Left cardiac atrium (tissue), 4 donors: ENCODE measurements around the gene SCAPER. TPM values are rescaled to one million over a fixed set of nuclear protein-coding genes. Genes with fewer than 3 reads are reported as not detected.
"Not testable (repeated sequence)": the region's sequence is repeated elsewhere in the genome, so short reads cannot be mapped to it uniquely, and the experiment has no call there.

Experiments
- ATAC-seq, 2 donors: fragments of 200-7000 bp; cut with Tn5 transposase; one replicate each; pipeline ENCODE4 v1.9.1; 2020; ENCODE audit warnings: mild to moderate bottlenecking in 2 of 2, moderate library complexity in 2 of 2
- DNase-seq: peaks from one replicate; pipeline ENCODE4 v3.0.0-alpha.2; 2020
- intact Hi-C, 2 donors: fragments of 100-400 bp; cut with DNase I; formaldehyde crosslinking; loops; one replicate each; pipeline versions ENCODE4 v1.14.1 to v1.15.1; 2022 to 2023
- total RNA-seq, 2 donors: library from RNA; stranded (reverse); fragmentation: NEBNext Ultra II Directional; extraction: Animal tissue kit (Norgen Biotek cat#: 25700); gene quantifications; one replicate each; pipeline ENCODE4 v1.2.1, GENCODE V29; 2021
- donor health status: DM: no; HTN: yes; CAD: no.
- donor health status: DM: no; HTN: yes; CAD: no; lungs with severe emphysema.
- donor health status: DM: yes; HTN: yes; CAD: no.
- donor health status: Dilated cardiomyopathy.

Gene SCAPER
- total RNA-seq, 2 donors from 2014 or later = 28.9 to 30.1 TPM

DNA sequence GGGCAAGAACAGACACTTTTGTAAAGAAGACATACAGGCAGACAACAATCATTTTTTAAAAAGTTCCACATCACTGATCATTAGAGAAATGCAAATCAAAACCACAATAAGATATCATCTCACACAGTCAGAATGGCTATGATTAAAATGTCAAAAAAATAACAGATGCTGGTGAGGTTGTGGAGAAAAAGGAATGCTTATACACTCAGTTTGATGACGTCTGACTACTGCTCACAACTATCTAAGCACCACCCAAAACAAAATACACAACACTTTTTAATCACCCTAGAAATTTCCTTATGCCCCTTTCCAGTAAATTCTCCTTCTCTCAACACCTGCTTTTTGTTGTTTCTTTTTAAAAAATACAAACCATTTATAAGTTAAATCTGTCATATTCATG lies 339.8 kb downstream of the SCAPER start:
- ATAC-seq (no peak), DNase-seq (no peak)

DNA sequence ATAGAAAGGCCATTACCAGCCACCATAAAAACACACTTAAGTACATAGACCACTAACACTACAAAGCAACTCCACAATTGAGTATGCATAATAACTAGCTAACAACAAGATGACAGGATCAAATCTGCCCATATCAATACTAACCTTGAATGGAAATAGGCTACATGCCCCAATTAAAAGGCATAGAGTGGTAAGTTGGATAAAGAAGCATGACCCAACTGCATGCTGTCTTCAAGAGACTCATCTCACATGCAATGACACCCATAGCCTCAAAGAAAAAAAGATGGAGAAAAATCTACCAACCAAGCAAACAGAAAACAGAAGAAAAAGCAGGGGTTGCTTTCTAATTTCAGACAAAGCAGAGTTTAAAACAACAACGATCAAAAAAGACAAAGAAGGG lies 349.9 kb downstream of the SCAPER start:
- no peak for ATAC-seq
- intact Hi-C loops = no loop called here

More for the DNA sequence above, 339.8 kb downstream of the SCAPER start:
- intact Hi-C loops = no loop called here

DNA sequence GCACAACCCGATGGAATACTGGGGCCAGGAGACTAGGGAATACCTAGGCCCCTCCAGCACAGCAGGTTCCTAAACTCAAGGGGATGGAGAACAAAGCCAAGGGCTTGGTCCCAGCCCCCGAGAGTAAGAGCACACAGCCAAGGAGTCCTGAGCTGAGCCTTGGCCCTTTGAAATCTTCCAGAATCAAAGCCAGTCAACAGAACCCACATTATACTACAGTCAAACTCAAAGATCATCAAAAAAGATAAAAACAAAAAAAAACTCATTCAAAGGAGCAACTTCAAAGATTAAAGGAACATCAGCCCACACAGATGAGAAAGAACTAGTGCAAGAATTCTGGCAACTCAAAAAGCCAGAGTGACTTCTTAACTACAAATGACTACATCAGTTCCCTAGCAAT lies 351.6 kb downstream of the SCAPER start:
- no peak for ATAC-seq
- intact Hi-C loops = no loop called here
- no peak for DNase-seq

More for the DNA sequence above, 349.9 kb downstream of the SCAPER start:
- no peak for DNase-seq

DNA sequence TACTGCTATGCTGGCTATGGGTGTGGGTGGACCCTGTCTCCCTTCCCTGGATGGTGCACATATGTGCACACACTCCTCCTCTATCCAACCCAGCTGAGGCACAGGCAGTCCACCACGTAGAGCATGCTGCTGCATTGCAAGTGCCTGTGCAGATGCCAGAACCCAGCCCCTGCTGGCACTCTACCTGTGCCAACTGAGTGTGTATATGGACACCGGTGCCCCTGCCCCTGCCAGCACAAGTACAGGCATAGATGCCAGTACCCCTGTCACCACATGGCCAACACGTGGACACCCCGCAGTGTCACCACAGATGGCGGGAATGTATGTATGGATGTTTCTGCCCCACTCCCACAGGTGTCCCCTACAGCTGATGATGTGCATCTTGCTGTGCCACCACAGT lies 352.0 kb downstream of the SCAPER start:
- ATAC-seq (no peak), DNase-seq (no peak)
- intact Hi-C loops = no loop called here

DNA sequence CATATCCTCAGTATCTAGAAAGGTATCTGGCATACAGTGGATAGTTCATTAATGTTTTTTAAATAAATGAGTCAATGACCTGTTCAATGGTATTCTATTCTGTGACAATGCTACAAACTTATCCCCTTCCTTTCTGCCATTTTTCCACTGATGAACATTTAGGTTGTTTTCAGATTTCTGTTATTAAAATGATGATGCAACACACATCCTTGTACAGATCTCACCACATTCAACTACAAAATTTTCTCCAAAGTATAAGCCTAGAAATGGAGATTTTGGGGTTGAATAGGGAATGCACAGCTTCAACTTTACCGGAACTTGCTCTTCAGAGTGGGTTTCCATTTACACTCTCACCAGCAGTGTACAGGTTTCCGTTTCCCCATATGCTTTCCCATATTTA lies 358.3 kb downstream of the SCAPER start:
- DNase-seq (no peak), ATAC-seq (no peak)
- intact Hi-C loops = no loop called here

GRCh38 chr15:76533995-76534394 lies 371.1 kb downstream of the SCAPER start:
- intact Hi-C loops = no loop called here
- ATAC-seq (no peak), DNase-seq (no peak)

- intact Hi-C loops = no loop called here
- no peak for ATAC-seq
These were observed 371.9 kb downstream of the SCAPER start for GRCh38 chr15:76533060-76533820.

DNA sequence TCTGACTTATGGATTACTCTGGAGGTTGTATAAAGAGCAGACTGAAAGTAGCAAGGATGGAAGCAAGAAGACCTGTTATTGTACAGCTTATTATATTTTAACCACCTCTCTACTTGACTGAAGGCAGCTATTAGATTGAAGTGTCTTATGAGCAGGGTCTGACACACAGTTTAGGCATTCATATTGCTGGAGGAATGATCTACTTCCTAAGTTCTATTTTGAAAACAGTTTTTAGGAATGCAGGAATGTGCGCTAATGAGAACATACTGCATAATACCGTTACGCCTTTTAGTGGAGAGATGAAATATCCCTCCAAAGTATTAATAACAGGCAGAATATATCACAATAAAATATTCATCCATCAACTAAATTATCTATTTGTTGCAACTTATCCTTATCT lies 375.2 kb downstream of the SCAPER start:
- intact Hi-C loops = no loop called here
- ATAC-seq (no peak), DNase-seq (no peak)

More at GRCh38 chr15:76533060-76533820, 371.9 kb downstream of the SCAPER start:
- no peak for DNase-seq

GRCh38 chr15:76526111-76526510 lies 379.0 kb downstream of the SCAPER start:
- no peak for DNase-seq
- ATAC-seq = no peak
- intact Hi-C loops = no loop called here

DNA sequence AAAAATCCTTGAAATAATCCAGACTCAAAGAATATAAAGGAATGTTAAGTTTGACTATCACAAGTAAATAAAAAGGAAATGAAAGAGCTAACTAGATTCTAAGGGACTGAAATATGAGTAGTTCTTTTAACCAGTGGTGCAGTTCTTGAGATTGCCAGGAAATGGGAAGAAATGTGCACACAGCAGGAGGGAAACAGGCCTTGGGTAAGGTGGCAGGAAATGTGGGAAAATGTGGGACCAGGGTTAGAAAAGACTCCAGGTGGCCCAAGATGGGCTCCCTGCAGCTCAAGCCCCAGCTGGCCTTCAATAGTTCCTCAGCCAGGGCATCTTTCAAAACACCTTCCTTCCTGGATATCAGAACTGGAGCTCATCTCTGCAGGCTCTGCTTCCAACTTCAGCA lies 387.2 kb downstream of the SCAPER start:
- DNase-seq = no peak
- no peak for ATAC-seq
- intact Hi-C loops = no loop called here

DNA sequence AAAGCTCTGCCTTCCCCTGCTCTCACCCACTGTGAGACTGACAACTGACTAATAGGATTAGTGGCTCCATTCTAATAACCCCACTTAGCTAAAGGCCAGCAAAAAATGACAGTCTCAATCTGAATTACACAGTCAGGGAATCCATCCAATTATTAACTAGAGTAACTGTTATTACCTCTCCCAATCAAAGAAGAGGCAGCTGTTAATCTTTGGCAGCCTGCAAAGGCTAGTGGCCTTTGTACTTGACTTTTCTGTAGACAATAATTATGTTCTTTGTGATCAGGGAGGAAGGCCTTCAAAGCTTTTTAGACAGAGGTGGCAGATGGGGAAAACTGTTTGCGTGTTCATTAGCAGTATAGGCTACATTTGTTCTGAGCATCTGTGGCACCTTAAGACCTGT lies 390.9 kb downstream of the SCAPER start:
- intact Hi-C loops = no loop called here
- ATAC-seq (no peak), DNase-seq (no peak)

DNA sequence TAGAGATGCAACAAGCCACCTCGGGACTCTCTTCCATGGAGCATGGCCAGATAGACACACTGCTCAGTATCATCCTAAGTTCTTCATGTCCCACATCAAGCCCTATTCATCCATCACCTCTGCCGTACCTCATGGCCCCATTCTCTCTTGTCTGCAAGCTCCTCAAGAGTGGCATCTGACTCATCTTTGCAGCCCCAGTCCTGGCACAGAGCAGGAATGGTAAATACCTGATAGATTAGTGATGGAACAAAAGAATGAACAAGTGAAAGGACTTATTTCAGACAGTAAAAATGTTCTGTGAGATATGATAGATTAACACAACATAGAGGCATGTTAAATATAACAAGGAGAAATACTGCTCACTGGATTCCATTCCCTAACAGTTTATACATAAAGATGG lies 392.2 kb downstream of the SCAPER start:
- DNase-seq = no peak
- ATAC-seq = no peak
- intact Hi-C loops = no loop called here

DNA sequence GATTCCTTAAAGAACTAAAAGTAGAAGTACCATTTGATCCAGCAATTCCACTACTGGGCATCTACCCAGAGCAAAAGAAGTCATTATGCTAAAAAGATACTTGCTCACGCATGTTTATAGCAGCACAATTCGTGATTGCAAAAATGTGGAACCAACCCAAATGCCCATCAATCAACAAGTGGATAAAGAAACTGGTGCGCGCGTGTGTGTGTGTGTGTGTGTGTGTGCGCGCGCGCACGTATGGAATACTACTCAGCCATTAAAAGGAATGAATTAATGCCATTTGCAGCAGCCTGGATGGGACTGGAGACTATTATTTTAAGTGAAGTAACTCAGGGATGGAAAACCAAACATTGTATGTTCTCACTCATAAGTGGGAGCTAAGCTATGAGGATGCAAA lies 394.5 kb downstream of the SCAPER start:
- ATAC-seq, intact Hi-C loops, DNase-seq: not testable (repeated sequence)

GRCh38 chr15:76503804-76504203 lies 401.3 kb downstream of the SCAPER start:
- DNase-seq (no peak), ATAC-seq (no peak)
- intact Hi-C loops = no loop called here

GRCh38 chr15:76503121-76503520 lies 402.0 kb downstream of the SCAPER start:
- ATAC-seq = no peak
- DNase-seq = no peak
- intact Hi-C loops = no loop called here

DNA sequence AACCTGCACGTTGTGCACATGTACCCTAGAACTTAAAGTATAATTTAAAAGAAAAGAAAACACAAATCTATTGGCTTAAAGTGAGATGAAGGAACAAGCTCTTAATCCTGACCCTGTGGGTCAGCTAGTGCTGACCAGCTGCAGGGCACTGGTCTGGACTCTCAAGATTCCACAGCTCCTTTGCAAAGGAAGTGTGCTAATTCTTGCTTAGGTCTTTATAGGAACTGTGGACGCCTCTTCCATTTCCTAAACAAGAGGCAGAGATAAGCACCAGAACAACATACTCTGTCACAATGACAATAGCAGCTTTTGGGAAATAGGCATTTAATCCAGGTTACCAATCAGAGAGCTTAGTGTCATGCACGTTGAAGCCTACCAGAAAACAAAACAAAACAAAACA lies 402.5 kb downstream of the SCAPER start:
- intact Hi-C loops = no loop called here
- DNase-seq = no peak
- no peak for ATAC-seq

GRCh38 chr15:76502185-76502584 lies 403.0 kb downstream of the SCAPER start:
- intact Hi-C loops, ATAC-seq, DNase-seq: not testable (repeated sequence)

GRCh38 chr15:76501726-76502125 lies 403.4 kb downstream of the SCAPER start:
- intact Hi-C loops = no loop called here
- ATAC-seq = no peak

GRCh38 chr15:76501011-76501410 lies 404.1 kb downstream of the SCAPER start:
- intact Hi-C loops = no loop called here
- no peak for ATAC-seq
- DNase-seq = no peak

More at GRCh38 chr15:76501726-76502125, 403.4 kb downstream of the SCAPER start:
- DNase-seq = no peak

DNA sequence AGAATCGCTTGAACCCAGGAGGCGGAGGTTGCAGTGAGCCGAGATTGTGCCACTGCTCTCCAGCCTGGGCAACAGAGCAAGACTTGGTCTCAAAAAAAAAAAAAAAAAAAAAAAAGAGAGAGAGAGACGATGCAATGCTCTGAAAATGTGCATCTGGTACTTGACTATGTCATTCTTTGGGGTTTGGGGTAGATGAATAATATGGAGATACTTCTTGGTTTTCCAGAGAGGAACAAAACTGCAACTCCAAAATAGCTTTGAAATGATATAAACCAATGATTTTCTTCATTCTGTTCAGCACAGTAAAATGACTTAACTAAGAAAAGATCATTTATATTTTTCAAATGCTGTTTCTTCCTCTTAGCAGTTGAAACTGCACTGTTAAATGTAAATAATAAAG lies 409.7 kb downstream of the SCAPER start:
- intact Hi-C loops = no loop called here
- no peak for DNase-seq
- ATAC-seq = no peak

DNA sequence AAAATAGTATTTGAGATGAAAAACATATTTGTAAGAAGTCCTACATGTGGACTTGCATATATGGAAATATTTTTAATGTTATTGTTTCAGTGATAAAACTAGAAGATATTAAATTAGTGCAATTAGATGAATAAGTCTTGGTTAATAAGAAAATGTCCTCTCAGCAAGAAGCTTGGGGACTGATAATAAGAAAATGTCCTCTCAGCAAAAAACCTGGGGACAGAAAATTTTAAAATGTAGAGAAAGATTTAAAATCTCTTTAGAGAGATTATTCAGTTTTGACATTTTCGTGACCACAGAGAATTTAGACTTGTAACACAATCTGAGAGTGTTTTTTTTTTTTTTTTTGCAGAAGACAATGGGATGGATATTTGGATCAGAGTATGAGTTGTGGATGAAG lies 412.6 kb downstream of the SCAPER start:
- intact Hi-C loops = no loop called here
- DNase-seq (no peak), ATAC-seq (no peak)
